CD4-positive, alpha-beta memory T cell (primary cell): ENCODE data around the gene ZFAND4. TPM values are rescaled to one million over a fixed set of nuclear protein-coding genes. Genes with fewer than 3 reads are reported as not detected.
"Not testable (repeated sequence)": the region's sequence is repeated elsewhere in the genome, so short reads cannot be mapped to it uniquely, and the experiment has no call there.

Experiments
- CTCF ChIA-PET: fragments of 350-600 bp; sonication (Branson Sonifier 250); formaldehyde crosslinking; loops from one replicate; lab custom pipeline; 2021; ENCODE audit warnings: inconsistent platforms; ENCODE audit not compliant: partially characterized antibody; lab: Charles Lee
- POLR2A ChIA-PET: fragments of 350-600 bp; sonication (Branson Sonifier 250); formaldehyde crosslinking; loops from one replicate; lab custom pipeline; 2021; ENCODE audit not compliant: partially characterized antibody; lab: Charles Lee
- DNase-seq, 5 donors: peaks; one replicate each; pipeline versions ENCODE4 v3.0.0 to v3.0.0-alpha.2; 2020 to 2022; ENCODE audit warnings: mixed read lengths in 1 of 5
- H3K27ac ChIP-seq: one replicate; pipeline ENCODE4 v1.7.0; 2013; ENCODE audit warnings: low read depth, low read length
- H3K27me3 ChIP-seq: 2 replicates; pipeline ENCODE4 v1.7.0; 2013; ENCODE audit warnings: mild to moderate bottlenecking, low read length, moderate library complexity; ENCODE audit not compliant: insufficient read depth
- H3K36me3 ChIP-seq: 2 replicates; pipeline ENCODE4 v1.7.0; 2013; ENCODE audit warnings: mild to moderate bottlenecking, low read length, moderate library complexity; ENCODE audit not compliant: insufficient read depth
- H3K4me1 ChIP-seq: 2 replicates; pipeline ENCODE4 v1.7.0; 2013; ENCODE audit warnings: mild to moderate bottlenecking, low read length, moderate library complexity; ENCODE audit not compliant: insufficient read depth
- H3K4me3 ChIP-seq, 2 donors: one replicate each; pipeline ENCODE4 v1.7.0; 2013; ENCODE audit warnings: low read length in 2 of 2, mild to moderate bottlenecking in 1 of 2
- H3K9me3 ChIP-seq, 2 donors: one replicate each; pipeline ENCODE4 v1.7.0; 2013; ENCODE audit warnings: low read length in 2 of 2, control low read depth in 1 of 2; ENCODE audit not compliant: control insufficient read depth in 1 of 2
- H3K27ac Mint-ChIP-seq, 7 donors: one replicate each; pipeline ENCODE4 v1.8.0; 2020 to 2021; ENCODE audit warnings: mixed read lengths in 7 of 7, mild to moderate bottlenecking in 6 of 7, inconsistent platforms in 3 of 7, moderate library complexity in 3 of 7
- H3K27me3 Mint-ChIP-seq, 2 donors: one replicate each; pipeline ENCODE4 v1.8.0; 2020 to 2021; ENCODE audit warnings: mixed read lengths in 2 of 2
- H3K36me3 Mint-ChIP-seq, 2 donors: one replicate each; pipeline ENCODE4 v1.8.0; 2020 to 2021; ENCODE audit warnings: mixed read lengths in 2 of 2, inconsistent platforms in 1 of 2, mild to moderate bottlenecking in 1 of 2
- H3K4me1 Mint-ChIP-seq, 4 donors: one replicate each; pipeline ENCODE4 v1.8.0; 2020 to 2021; ENCODE audit warnings: mixed read lengths in 4 of 4, mild to moderate bottlenecking in 1 of 4
- H3K4me3 Mint-ChIP-seq, 8 donors: one replicate each; pipeline ENCODE4 v1.8.0; 2020 to 2021; ENCODE audit warnings: mixed read lengths in 8 of 8, mild to moderate bottlenecking in 7 of 8, moderate library complexity in 6 of 8, inconsistent platforms in 3 of 8
- H3K9me3 Mint-ChIP-seq, 8 donors: one replicate each; pipeline ENCODE4 v1.8.0; 2020 to 2021; ENCODE audit warnings: mixed read lengths in 8 of 8, mild to moderate bottlenecking in 5 of 8, inconsistent platforms in 3 of 8, moderate library complexity in 1 of 8
- intact Hi-C: fragments of 100-400 bp; cut with micrococcal nuclease; formaldehyde crosslinking; loops from one replicate; pipeline ENCODE4 v1.15.1; 2023
- polyA plus RNA-seq, 2 donors: library from polyadenylated mRNA; unstranded; fragments of 300-500 nt; fragmentation: Illumina TruSeq; gene quantifications; one replicate each; pipeline ENCODE4 v1.2.3, GENCODE V29; 2021
- total RNA-seq, 2 experiments: library from RNA; stranded (reverse); gene quantifications; one replicate each; pipeline ENCODE4 v1.2.3, GENCODE V29; 2021

Gene ZFAND4
- total and polyA plus RNA-seq, 4 experiments from 2014 or later, result 17.9 to 28.1 (median 24.6) TPM

- Histone ChIP-seq H3K36me3 (peaks cover 9% of the 10 kb centered on the region), H3K27ac (no peak overlapping the region), H3K4me1 (no peaks in the 10 kb centered on the region), H3K4me3 (no peak overlapping the region), H3K9me3 (no peaks in the 10 kb centered on the region), H3K27me3 (no peaks in the 10 kb centered on the region)
- Mint-ChIP-seq H3K27ac (no peak overlapping the region), H3K27me3 (no peaks in the 10 kb centered on the region), H3K9me3 (no peaks in the 10 kb centered on the region), H3K4me1 (no peaks in the 10 kb centered on the region), H3K4me3 (no peak overlapping the region), H3K36me3 (peaks cover 49 to 52% of the 10 kb centered on the region in 2 donors)
- ChIA-PET POLR2A (no interaction called here), CTCF (interaction anchor here (0.9 to 1.5 kb wide), 2 partner anchors 11 to 32 kb away, joined by 3 to 4 read pairs; no protein-coding TSS in a partner anchor)
- DNase-seq, result no peak
- intact Hi-C loops, result no loop called here
Measured at GRCh38 chr10:45612741-45613140, 59.8 kb downstream of the ZFAND4 start.

- H3K4me1 ChIP-seq, result no peaks in the 10 kb centered on the region
- no peak for DNase-seq
- no peak overlapping the region for H3K4me3 ChIP-seq
- H3K9me3 Mint-ChIP-seq, result no peaks in the 10 kb centered on the region
- ChIA-PET CTCF (no interaction called here), POLR2A (interaction anchor here (1.0 kb wide), 1 partner anchor 19 kb away, joined by 4 read pairs; no protein-coding TSS in a partner anchor)
- no peak overlapping the region for H3K27ac Mint-ChIP-seq
- no peaks in the 10 kb centered on the region for H3K27me3 ChIP-seq
- no peak overlapping the region for H3K27ac ChIP-seq
- H3K36me3 ChIP-seq, result peaks cover 9% of the 10 kb centered on the region
- intact Hi-C loops, result no loop called here
- no peaks in the 10 kb centered on the region for H3K27me3 Mint-ChIP-seq
- H3K4me1 Mint-ChIP-seq, result no peaks in the 10 kb centered on the region
- no peaks in the 10 kb centered on the region for H3K9me3 ChIP-seq
- no peak overlapping the region for H3K4me3 Mint-ChIP-seq
- peaks cover 34 to 38% of the 10 kb centered on the region in 2 donors for H3K36me3 Mint-ChIP-seq
Measured at GRCh38 chr10:45608052-45608451, 64.5 kb downstream of the ZFAND4 start.

- CTCF ChIA-PET, result no interaction called here
- DNase-seq, result no peak
- H3K27me3 Mint-ChIP-seq, result no peaks in the 10 kb centered on the region
- POLR2A ChIA-PET, result no interaction called here
- no peaks in the 10 kb centered on the region for H3K4me1 Mint-ChIP-seq
- H3K27ac Mint-ChIP-seq, result no peak overlapping the region
- Histone ChIP-seq H3K4me1 (no peaks in the 10 kb centered on the region), H3K36me3 (peaks cover 3% of the 10 kb centered on the region), H3K27me3 (no peaks in the 10 kb centered on the region), H3K4me3 (no peak overlapping the region), H3K27ac (no peak overlapping the region), H3K9me3 (no peaks in the 10 kb centered on the region)
- peak overlapping the region in 1 of 8 donors; percentile 10 for H3K4me3 Mint-ChIP-seq
- peaks cover 26 to 30% of the 10 kb centered on the region in 2 donors for H3K36me3 Mint-ChIP-seq
- peaks cover 0 to 3% (median 0%) of the 10 kb centered on the region in 8 donors for H3K9me3 Mint-ChIP-seq
- intact Hi-C loops, result no loop called here
Measured at GRCh38 chr10:45607276-45607675, 65.3 kb downstream of the ZFAND4 start.

GRCh38 chr10:45602836-45603235 is 69.7 kb downstream of the ZFAND4 start:
- Histone ChIP-seq H3K9me3 (no peaks in the 10 kb centered on the region), H3K27me3 (no peaks in the 10 kb centered on the region), H3K27ac (no peak overlapping the region), H3K36me3 (no peaks in the 10 kb centered on the region), H3K4me1 (no peaks in the 10 kb centered on the region), H3K4me3 (no peak overlapping the region)
- peaks cover 0 to 10% (median 3%) of the 10 kb centered on the region in 8 donors for H3K9me3 Mint-ChIP-seq
- peaks cover 0 to 14% (median 4%) of the 10 kb centered on the region in 4 donors for H3K4me1 Mint-ChIP-seq
- H3K27ac Mint-ChIP-seq, result no peak overlapping the region
- ChIA-PET CTCF (interaction anchor here (1.1 to 1.8 kb wide), 2 partner anchors 69 to 138 kb away, joined by 3 to 7 read pairs; no protein-coding TSS in a partner anchor), POLR2A (no interaction called here)
- intact Hi-C loops, result no loop called here
- DNase-seq, result no peak
- peaks cover 8 to 14% of the 10 kb centered on the region in 2 donors for H3K27me3 Mint-ChIP-seq
- peaks cover 0 to 7% of the 10 kb centered on the region in 2 donors for H3K36me3 Mint-ChIP-seq
- no peak overlapping the region for H3K4me3 Mint-ChIP-seq

DNA sequence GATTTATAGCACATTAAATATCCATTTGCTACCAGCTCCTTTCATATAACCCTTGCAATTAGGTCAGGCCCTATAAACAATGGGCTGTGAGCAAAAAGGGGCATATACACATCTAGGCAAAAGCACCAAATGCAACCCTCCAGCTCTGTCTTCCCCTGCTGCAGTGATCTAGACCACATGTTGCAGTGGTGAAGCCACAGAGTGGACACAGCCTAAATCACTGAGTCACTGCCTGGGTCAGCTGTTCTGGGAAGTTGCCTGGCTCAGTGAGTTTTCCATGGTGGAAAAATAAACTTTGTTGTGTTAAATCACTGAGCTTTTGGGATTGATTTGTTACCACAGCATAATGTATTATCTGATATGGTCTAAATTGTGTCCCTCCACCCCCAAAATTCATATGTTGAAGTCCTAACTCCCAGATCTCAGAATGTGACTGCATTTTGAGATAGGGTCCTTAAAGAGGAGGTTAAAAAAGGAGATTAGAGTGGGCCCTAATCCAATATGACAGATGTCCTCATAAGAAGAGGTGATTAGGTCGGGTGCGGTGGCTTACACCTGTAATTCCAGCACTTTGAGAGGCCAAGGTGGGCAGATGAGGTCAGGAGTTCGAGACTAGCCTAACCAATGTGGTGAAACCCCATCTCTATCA is 70.4 kb downstream of the ZFAND4 start:
- ChIA-PET CTCF (interaction anchor here (1.1 to 1.8 kb wide), 3 partner anchors 11 to 137 kb away, joined by 3 to 7 read pairs (median 4); no protein-coding TSS in a partner anchor), POLR2A (no interaction called here)
- Histone ChIP-seq H3K4me1 (no peaks in the 10 kb centered on the region), H3K4me3 (no peak overlapping the region), H3K9me3 (no peaks in the 10 kb centered on the region), H3K27ac (no peak overlapping the region), H3K27me3 (no peaks in the 10 kb centered on the region), H3K36me3 (no peaks in the 10 kb centered on the region)
- intact Hi-C loops, result no loop called here
- Mint-ChIP-seq H3K4me1 (peaks cover 0 to 14% (median 4%) of the 10 kb centered on the region in 4 donors), H3K9me3 (peaks cover 0 to 10% (median 3%) of the 10 kb centered on the region in 8 donors), H3K4me3 (peak overlapping the region in 1 of 8 donors; percentile 24), H3K27me3 (peaks cover 8 to 14% of the 10 kb centered on the region in 2 donors), H3K36me3 (peaks cover 0 to 7% of the 10 kb centered on the region in 2 donors), H3K27ac (no peak overlapping the region)
- no peak for DNase-seq

DNA sequence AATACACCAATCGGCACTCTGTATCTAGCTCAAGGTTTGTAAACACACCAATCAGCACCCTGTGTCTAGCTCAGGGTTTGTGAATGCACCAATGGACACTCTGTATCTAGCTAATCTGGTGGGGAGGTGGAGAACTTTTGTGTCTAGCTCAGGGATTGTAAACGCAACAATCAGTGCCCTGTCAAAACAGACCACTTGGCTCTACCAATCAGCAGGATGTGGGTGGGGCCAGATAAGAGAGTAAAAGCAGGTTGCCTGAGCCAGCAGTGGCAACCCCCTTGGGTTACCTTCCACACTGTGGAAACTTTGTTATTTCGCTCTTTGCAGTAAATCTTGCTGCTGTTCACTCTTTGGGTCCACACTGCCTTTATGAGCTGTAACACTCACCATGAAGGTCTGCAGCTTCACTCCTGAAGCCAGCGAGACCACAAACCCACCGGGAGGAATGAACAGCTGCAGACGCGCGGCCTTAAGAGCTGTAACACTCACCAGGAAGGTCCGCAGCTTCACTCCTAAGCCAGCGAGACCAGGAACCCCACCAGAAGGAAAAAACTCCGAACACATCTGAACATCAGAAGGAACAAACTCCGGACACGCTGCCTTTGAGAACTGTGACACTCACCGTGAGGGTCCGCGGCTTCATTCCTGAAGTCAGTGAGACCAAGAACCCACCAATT is 71.2 kb downstream of the ZFAND4 start:
- H3K9me3 Mint-ChIP-seq, result not testable (repeated sequence)

More for the DNA sequence above, 71.2 kb downstream of the ZFAND4 start:
- H3K36me3 Mint-ChIP-seq, H3K27ac Mint-ChIP-seq, H3K4me3 ChIP-seq, H3K27ac ChIP-seq, intact Hi-C loops, H3K9me3 ChIP-seq, H3K4me1 ChIP-seq, H3K36me3 ChIP-seq, DNase-seq, POLR2A ChIA-PET, H3K27me3 ChIP-seq: not testable (repeated sequence)
- Mint-ChIP-seq H3K4me3 (peak overlapping the region in 3 of 8 donors; percentile 17 to 24 (median 18)), H3K27me3 (peaks cover 8 to 14% of the 10 kb centered on the region in 2 donors), H3K4me1 (peaks cover 0 to 14% (median 4%) of the 10 kb centered on the region in 4 donors)
- CTCF ChIA-PET, result interaction anchor here (1.1 to 1.8 kb wide), 3 partner anchors 12 to 136 kb away, joined by 3 to 7 read pairs (median 4); no protein-coding TSS in a partner anchor
